Suppressor macrophage (primary cell): ENCODE data around the gene CADM2.

ENCODE experiments used
- DNase-seq, 4 experiments: peaks; one replicate each; pipeline ENCODE4 v3.0.0-alpha.2; 2020 to 2022

CADM2 gene

GRCh38 chr3:86029590-86029989 lies 1070.8 kb downstream of the CADM2 start:
- no peak for DNase-seq

DNA sequence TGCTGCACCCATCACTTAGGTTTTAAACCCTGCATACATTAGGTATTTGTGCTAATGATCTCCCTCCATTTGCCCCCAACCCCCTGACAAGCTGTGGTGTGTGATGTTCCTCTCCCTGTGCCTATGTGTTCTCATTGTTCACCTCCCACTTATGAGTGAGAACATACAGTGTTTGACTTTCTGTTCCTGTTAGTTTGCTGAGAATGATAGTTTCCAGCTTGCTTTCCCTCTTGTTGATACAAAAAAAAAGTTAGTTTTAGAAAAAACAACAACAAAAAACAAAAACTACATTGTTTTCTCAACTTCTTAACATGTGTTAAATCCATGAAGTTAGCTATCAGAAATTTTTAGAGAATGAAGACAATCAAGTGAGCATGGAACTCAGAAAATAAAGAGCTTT lies 1079.1 kb downstream of the CADM2 start:
- DNase-seq = no peak

GRCh38 chr3:86046436-86047136 lies 1087.8 kb downstream of the CADM2 start:
- DNase-seq = no peak

DNA sequence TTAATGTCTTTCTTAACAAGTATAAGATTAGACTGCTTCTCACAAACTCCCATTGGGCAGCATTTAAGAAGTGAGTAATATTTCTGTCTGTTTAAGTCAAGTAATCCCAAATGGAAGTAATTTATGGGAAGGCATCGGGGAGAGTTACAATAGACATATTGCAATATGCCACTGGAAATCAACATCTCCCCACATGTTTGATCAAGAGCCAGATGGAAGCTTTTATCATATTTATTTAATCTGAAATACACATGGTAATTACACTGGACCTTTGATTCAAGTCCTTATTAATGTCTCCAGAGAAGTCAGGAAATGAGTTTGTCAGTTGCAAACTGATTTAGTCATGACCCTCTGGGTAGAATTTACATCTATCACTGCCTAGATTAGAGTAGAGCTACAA lies 1088.4 kb downstream of the CADM2 start:
- DNase-seq = no peak

DNA sequence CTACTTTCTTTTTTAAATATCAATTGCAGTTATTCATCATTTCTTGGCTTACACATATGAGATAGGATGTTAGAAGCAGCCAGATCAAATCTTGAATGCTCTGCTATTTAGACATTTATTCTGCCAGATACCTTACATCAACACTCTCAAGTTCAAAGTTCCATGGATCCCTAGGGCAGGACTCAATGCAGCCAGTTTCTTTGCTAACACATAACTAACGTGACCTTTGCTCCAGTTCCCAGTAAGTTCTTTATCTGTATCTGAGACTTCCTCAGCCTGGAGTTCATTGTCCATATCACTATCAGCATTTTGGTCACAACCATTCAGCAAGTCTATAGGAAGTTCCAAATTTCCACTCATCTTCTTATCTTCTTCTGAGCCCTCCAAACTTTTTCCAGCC lies 1092.3 kb downstream of the CADM2 start:
- no peak for DNase-seq

GRCh38 chr3:86056032-86056431 lies 1097.2 kb downstream of the CADM2 start:
- no peak for DNase-seq

DNA sequence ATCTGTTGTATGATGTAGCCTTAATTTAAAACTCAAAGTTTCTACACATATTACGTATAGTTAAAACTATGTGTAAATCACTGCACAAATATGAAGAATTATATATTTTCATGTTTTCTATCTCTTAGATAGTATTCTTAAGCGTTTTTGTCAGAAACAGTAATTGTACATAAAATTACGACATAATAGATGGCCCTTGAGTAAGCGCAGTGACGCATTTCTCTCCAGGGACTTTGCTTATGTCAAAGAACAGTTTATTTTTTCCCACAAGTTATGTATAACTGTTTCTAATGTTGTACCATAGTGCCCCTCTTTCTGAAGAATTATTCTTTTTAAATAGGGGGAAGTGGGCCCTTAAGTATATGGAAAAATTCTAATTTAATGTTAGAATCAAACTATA lies 1098.2 kb downstream of the CADM2 start:
- no peak for DNase-seq

GRCh38 chr3:86073799-86074198 lies 1115.0 kb downstream of the CADM2 start:
- DNase-seq = no peak

DNA sequence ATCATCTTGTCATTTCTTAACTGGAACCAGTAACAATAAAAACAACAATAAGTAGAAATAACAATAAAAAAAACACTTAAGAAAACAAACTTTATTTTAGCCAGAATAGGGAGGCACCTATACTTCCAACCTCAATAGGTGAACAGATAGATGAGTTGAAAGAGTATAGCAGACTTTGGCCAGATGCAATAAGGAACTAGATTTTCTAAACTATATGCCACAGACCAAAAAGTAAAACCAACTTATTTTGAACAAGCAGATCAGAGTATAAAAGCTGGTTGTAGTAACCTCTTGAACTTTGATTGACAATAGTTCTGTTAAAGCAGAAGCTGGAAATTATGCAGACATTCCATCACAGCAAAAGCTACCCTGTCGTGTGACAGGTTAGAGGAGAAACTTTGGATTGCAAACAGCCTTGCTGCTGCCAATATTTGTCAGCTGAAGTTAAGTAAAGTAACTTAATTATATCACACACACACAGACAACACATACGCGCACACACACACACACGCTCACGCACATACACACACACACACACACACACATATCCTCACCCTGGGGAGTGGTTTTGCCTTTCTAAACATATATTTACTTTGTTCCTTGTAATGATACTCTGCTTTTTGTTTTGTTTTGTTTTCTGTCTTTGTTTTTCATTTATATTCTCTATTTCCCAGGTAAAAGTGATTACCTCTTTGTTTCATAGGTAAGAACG lies 1128.5 kb downstream of the CADM2 start:
- DNase-seq = no peak

DNA sequence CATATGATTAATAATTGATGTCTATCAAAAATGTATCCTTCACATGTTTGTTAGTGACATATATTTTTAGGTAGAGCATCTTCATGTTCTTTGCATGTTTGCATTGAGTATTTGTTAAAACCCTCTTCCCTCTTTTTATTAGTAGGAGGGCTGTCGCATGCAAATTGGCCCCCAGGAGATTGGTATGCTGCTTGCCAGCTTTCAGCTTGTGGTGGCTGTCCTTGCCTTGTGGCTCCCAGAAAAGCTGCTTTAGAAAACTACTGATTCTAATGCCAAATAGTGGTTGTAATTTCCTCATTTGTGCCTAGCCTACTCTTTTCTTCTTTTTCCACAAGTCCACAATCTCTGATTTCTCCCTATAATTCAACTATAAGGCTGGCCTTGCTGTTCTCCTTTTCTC lies 1145.4 kb downstream of the CADM2 start:
- DNase-seq = no peak

DNA sequence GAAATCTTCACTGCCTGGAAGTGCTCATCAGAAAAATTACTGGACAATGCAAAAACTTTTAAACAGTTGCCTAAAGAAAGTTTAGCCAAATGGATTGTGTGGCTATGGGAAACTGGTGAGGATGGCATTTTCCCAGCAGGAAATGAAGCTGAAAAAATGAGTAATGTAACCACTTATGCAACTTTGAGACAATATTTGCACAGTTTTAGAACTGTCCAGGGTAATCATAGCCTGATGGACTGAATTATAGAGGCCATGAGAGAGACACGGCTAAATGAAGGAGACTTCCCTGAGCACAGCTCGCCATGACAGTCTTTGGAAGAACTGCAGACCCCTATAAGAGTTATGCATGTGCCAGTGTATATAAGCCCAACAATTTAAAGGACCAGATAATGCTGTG lies 1150.6 kb downstream of the CADM2 start:
- DNase-seq = no peak
